GM18870 (cell line): ENCODE data around the gene CASR.

Experiments used
- ATAC-seq: cut with Tn5 transposase; IDR thresholded peaks from one replicate; pipeline ENCODE4 v1.9.1; 2021; ENCODE audit warnings: moderate library complexity; ENCODE audit not compliant: unreplicated experiment

CASR gene

GRCh38 chr3:122299872-122300460, 116.5 kb downstream of the CASR start:
- no peak for ATAC-seq

GRCh38 chr3:122301063-122301462, 117.6 kb downstream of the CASR start:
- ATAC-seq = no peak

GRCh38 chr3:122305818-122306621, 122.6 kb downstream of the CASR start:
- ATAC-seq = no peak

DNA sequence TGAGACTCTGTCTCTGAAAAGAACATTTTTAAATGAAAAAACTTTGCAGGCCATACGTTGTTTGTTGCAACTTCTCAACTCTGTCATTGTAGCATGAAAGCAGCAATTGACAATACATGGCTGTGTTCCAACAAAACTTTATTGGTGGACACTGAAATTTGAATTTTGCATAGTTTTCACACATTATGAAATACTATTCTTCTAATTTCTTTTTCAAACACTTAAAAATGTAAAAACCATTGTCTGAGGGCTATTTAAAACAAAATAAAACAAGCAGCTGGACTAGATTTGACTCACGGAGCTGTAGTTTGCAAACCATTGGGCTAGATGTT, 123.1 kb downstream of the CASR start:
- ATAC-seq = no peak

DNA sequence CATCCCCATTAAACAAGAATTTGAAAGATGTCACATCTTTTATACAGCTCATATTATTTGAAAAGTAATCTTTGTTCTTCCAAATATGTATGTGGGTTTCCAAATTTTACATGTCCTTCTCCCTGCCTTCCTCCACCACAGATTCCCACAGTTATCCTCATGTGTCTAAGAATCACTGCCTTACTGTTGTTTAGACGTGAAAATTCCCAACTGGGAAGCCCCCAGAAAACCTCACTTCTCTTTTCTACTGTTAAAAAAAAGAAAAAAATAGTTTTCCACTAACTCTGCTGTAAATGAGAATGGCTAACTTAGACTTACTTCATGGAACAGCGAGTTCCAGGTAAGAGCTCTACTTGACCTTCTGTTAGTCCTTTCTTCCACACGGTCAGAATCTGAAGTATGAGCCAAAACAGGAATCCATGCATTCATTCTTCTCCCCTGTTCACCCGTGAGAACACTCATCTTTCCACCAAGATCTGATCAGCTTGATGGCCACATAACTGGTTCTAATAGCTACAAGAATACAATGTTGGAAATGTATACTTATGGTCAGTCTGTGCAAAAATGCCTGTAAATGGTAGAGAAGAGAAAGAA, 123.7 kb downstream of the CASR start:
- ATAC-seq = no peak

DNA sequence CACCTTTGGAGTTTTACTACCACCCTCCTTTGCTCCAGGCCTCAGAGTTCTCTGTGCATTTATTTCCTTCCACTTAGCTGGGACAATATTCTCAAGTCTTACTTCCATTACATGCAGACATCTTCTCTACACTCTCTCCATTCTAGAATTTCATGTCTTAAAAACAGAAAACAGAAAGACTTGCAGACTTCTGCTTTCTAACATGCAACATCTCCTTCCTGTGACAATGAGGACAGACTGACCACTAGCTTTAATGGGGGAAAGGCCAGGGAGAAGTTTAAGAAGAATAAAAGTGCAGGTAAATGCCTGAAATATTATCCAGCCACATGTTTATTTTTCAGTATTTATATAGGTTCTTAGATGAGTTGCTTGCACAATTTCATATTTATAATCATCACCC, 124.5 kb downstream of the CASR start:
- no peak for ATAC-seq

DNA sequence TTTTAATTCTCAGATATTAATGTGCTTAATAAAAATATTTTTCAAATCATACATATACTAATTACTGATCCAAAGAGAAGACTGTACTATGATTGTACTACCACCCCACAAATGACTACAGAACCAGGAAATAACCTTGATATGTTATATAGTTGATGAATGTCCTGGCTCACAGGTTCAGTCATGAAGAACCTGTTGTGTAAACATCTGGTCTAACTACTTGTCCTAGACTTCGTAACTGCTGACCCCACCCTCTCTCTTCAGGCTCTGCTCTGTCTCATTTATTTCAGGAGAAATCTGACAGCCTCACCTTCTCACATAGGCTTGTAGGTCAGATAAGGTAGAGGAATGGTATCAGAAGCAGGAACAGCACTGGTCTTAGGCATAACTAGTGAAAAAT, 126.9 kb downstream of the CASR start:
- ATAC-seq = no peak

- no peak for ATAC-seq
Observed at GRCh38 chr3:122312826-122313225, 129.4 kb downstream of the CASR start.

GRCh38 chr3:122313281-122313680, 129.8 kb downstream of the CASR start:
- no peak for ATAC-seq

DNA sequence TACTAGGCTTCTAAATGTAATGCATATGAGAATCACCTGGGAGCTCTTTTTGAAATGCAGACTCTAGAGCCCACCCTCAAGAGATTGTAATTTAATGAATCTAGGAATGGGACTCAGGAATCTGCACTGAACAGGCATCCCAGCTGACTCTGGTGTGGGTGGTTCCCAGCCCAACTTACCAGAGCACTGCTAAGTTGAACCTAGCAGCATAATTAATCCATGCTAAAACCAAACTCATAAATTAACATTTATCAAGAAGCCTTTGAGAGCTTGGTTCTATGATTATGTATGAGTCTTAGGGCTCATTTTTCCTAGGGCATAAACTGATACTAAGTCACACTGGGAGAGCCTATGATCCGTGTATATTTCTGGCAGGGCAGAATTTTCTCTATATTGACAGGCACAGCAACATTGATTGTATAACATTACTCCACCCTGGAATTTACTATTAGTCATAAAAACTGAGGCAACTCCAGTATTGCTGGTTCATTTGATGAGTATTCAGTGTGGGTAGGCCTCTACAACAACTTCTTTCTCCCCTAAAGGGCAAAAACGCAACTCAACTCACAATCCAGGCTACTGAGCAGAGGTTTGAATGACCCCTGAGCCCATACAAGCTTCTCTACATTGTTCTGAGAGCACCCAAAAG, 130.9 kb downstream of the CASR start:
- ATAC-seq = no peak

- no peak for ATAC-seq
Observed at GRCh38 chr3:122315619-122316018, 132.2 kb downstream of the CASR start.

DNA sequence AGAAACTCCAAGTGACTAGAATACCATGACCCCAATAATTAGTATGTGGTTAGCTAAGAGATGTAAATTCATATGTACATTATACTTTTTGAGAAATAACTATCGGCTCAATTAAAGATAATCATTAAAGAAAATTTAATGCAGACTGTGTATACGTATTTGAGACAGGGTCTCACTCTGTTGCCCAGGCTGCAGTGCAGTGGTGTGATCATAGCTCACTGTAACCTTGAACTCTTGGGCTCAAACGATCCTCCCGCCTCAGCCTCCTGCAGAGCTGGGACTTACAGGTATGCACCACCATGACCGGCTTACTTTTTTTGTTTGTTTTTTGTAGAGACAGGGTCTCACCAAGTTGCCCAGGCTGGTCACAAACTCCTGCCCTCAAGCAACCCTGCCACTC, 132.9 kb downstream of the CASR start:
- no peak for ATAC-seq

DNA sequence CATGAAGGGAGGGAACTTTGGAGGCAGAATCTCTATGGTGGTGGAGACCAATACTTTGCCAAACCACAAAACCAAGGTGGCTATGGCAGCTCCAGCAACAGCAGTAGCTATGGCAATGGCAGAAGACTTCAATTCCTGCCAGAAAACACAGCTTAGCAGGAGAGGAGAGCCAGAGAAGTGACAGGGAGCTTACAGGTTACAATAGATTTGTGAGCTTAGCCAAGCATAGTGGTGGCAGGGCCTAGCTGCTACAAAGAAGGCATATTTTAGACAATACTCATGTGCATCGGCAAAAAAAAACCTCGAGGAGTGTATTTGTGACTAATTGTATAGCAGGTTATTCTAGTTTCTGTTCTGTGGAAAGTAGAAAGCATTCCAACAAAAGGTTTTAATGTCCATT, 135.2 kb downstream of the CASR start:
- ATAC-seq = no peak

GRCh38 chr3:122322095-122323075, 138.9 kb downstream of the CASR start:
- ATAC-seq = peak; percentile 82

DNA sequence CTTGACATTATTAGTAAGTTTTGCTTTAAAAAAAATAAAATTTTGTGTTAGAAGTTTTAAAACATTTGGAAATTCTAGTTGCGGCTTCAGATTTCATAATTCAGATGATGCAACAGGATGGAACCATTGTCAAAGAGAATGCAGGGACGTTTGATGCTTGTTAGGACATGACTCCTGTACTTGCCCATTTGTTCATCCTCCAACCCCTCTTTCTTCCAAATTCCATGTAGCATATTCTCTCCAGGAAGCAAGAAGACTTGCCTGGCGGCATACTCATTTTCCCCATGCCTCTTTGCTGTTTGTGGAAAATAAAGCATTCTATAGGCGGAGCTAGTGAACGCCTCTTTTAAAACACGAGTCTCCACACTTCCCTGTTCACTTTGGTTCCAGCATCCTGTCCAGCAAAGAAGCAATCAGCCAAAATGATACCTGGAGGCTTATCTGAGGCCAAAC, 141.4 kb downstream of the CASR start, which contains the start of gene CSTA:
Gene CSTA, plus strand, starts transcription at position 378 of the 453 bp plus-strand sequence. Its CDS starts 45 bp downstream, at position 423.
- no peak for ATAC-seq

GRCh38 chr3:122325769-122326168, 142.3 kb downstream of the CASR start:
- no peak for ATAC-seq

- no peak for ATAC-seq
Observed at GRCh38 chr3:122331886-122332285, 148.4 kb downstream of the CASR start.

DNA sequence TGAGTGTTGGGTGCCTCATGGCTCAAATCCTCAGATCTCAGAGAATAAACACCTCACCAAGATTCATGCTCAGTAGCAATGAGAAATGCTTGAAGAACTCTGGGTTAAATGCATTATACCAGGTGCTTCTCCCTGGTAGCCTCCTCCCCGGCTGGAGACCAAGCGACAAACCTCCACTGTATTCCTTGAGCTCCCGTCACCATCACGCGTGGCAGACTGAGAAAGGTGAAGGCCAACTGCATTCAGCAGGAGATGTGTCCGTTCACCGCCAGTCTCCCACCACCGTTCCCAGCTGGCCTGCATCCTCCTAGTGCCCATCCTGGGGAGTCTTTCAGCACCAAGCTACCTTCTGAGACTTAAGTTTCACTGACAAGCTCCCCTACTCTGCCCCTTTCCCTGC, 149.1 kb downstream of the CASR start:
- no peak for ATAC-seq
